Esophagus muscularis mucosa (tissue), 4 donors: ENCODE data around the gene RFX6.

Source experiments
- EP300 ChIP-seq: sonication (generic); formaldehyde crosslinking; IDR thresholded peaks from one replicate; pipeline ENCODE4 v1.6.1; 2017; ENCODE audit warnings: antibody characterized with exemption
- POLR2A ChIP-seq: fragments of 450-650 bp; IDR thresholded peaks from one replicate; pipeline ENCODE4 v1.6.1; 2017; ENCODE audit warnings: antibody characterized with exemption, moderate library complexity, mild to moderate bottlenecking, low read depth
- POLR2AphosphoS5 ChIP-seq, 2 donors: sonication (generic); formaldehyde crosslinking; IDR thresholded peaks; one replicate each; pipeline ENCODE4 v1.6.1; 2017; ENCODE audit warnings: antibody characterized with exemption in 2 of 2
- TF ChIP-seq, protein P1 (sequence below), 3 experiments: fragments of 200-600 bp in 2 of 3; fragments of 450-650 bp in 1 of 3; sonication (generic) in 2 of 3; IDR thresholded peaks; one replicate each; pipeline ENCODE4 v1.5.1; 2017 to 2019; ENCODE audit warnings: antibody characterized with exemption in 3 of 3, mild to moderate bottlenecking in 2 of 3, moderate library complexity in 1 of 3

- TF ChIP-seq POLR2A: no peak
- TF ChIP-seq, protein P1, sequence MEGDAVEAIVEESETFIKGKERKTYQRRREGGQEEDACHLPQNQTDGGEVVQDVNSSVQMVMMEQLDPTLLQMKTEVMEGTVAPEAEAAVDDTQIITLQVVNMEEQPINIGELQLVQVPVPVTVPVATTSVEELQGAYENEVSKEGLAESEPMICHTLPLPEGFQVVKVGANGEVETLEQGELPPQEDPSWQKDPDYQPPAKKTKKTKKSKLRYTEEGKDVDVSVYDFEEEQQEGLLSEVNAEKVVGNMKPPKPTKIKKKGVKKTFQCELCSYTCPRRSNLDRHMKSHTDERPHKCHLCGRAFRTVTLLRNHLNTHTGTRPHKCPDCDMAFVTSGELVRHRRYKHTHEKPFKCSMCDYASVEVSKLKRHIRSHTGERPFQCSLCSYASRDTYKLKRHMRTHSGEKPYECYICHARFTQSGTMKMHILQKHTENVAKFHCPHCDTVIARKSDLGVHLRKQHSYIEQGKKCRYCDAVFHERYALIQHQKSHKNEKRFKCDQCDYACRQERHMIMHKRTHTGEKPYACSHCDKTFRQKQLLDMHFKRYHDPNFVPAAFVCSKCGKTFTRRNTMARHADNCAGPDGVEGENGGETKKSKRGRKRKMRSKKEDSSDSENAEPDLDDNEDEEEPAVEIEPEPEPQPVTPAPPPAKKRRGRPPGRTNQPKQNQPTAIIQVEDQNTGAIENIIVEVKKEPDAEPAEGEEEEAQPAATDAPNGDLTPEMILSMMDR (IDR thresholded peaks at IDR 0.05): no peak
- TF ChIP-seq EP300: no peak
- no peak for TF ChIP-seq POLR2AphosphoS5 (IDR thresholded peaks at IDR 0.05)
These were observed 34.6 kb upstream of the RFX6 start for GRCh38 chr6:116842459-116842858.
